Muscle of back (tissue), 13 donors: ENCODE measurements around the gene TTC9C. TPM values are rescaled to one million over a fixed set of nuclear protein-coding genes. Genes with fewer than 3 reads are reported as not detected.
"Not testable (repeated sequence)": the region's sequence is repeated elsewhere in the genome, so short reads cannot be mapped to it uniquely, and the experiment has no call there.

Experiments
- DNase-seq, 3 donors: peaks; one replicate each; pipeline versions ENCODE4 v3.0.0 to v3.0.0-alpha.2; 2013
- long read RNA-seq, 9 donors: transcript quantifications; one replicate each; lab custom pipeline, GENCODE V29; 2026
- polyA plus RNA-seq, 10 donors: library from polyadenylated mRNA; unstranded; fragments of 120-200 nt; gene quantifications; one replicate each; pipeline ENCODE4 v1.2.1, GENCODE V29; 2013; ENCODE audit not compliant: insufficient read length in 10 of 10

Gene TTC9C, protein sequence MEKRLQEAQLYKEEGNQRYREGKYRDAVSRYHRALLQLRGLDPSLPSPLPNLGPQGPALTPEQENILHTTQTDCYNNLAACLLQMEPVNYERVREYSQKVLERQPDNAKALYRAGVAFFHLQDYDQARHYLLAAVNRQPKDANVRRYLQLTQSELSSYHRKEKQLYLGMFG
- 10 to 100 TPM; 22.8 to 32.2 (median 30.1) TPM for polyA plus RNA-seq
- long read RNA-seq, donor 1, transcript TTC9C-206 (1 exons, 346 nt): minor isoform, 5 of 11 reads
- long read RNA-seq, donor 1, transcript TTC9C-202 (3 exons, 1,080 nt): major isoform, 6 of 11 reads
- long read RNA-seq, donor 1, partial matches to known transcripts: 0 of 11 reads
- long read RNA-seq, donor 1, other reads (novel, unspliced or antisense): 0 of 11 reads
- long read RNA-seq, donor 2, partial matches to known transcripts: 0 of 5 reads
- long read RNA-seq, donor 2, other reads (novel, unspliced or antisense): 0 of 5 reads
- long read RNA-seq, donor 3: 0 reads
- long read RNA-seq, donor 4, transcript TTC9C-202 (3 exons, 1,080 nt): major isoform, 6 of 10 reads
- long read RNA-seq, donor 4, partial matches to known transcripts: 0 of 10 reads
- long read RNA-seq, donor 4, other reads (novel, unspliced or antisense): 0 of 10 reads
- long read RNA-seq, donor 5, transcript TTC9C-206 (1 exons, 346 nt): major isoform, 11 of 19 reads
- long read RNA-seq, donor 5, partial matches to known transcripts: 0 of 19 reads
- long read RNA-seq, donor 5, other reads (novel, unspliced or antisense): 0 of 19 reads
- long read RNA-seq, donor 6, partial matches to known transcripts: 0 of 7 reads
- long read RNA-seq, donor 6, other reads (novel, unspliced or antisense): 0 of 7 reads
- long read RNA-seq, donor 7, transcript TTC9C-202 (3 exons, 1,080 nt): major isoform, 5 of 7 reads
- long read RNA-seq, donor 7, partial matches to known transcripts: 0 of 7 reads
- long read RNA-seq, donor 7, other reads (novel, unspliced or antisense): 0 of 7 reads
- long read RNA-seq, donor 8, transcript TTC9C-206 (1 exons, 346 nt): minor isoform, 5 of 13 reads
- long read RNA-seq, donor 8, transcript TTC9C-202 (3 exons, 1,080 nt): major isoform, 7 of 13 reads
- long read RNA-seq, donor 8, partial matches to known transcripts: 0 of 13 reads
- long read RNA-seq, donor 8, other reads (novel, unspliced or antisense): 0 of 13 reads
- long read RNA-seq, donor 9, partial matches to known transcripts: 0 of 3 reads
- long read RNA-seq, donor 9, other reads (novel, unspliced or antisense): 0 of 3 reads

DNA sequence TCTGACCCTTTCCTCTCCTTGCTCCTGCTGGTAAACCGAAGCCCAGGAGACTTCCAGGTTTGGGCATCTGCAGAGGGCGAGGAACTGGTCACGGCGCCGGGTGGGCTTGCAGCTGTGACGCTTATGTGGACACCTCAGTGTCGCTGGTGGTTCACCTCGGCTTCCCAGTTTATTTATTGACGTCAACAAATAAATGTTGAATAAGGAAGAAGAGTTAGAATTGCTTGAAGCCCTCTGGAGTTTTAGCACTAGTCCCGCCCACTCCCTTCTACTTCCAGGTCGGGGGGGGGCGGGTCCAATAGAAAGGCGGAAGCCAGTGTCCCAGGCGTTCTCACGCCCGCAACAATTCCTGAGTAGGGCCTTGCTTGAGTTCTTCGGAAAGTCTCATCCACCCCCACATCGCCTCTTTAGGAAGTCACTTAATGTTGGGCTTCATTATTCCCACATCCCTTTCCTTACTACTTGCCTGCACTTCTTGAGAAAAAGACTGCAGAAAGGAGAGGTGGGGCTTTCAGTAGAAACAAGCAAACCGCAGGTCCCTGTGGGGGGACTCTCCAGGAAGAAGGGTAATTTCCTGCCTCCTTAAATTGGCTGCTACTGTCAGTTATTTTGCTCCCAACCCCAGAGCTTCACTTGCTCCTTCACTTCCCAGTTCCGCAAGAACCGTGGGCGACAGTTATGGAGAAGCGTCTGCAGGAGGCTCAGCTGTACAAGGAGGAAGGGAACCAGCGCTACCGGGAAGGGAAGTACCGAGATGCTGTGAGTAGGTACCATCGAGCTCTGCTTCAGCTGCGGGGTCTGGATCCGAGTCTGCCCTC is at the start of gene TTC9C:
TSS of gene TTC9C (plus strand) at position 316 of the 818 bp plus-strand sequence. CDS start at position 679, 363 bp downstream.
- peak; percentile 90 to 96 (median 91) for DNase-seq

DNA sequence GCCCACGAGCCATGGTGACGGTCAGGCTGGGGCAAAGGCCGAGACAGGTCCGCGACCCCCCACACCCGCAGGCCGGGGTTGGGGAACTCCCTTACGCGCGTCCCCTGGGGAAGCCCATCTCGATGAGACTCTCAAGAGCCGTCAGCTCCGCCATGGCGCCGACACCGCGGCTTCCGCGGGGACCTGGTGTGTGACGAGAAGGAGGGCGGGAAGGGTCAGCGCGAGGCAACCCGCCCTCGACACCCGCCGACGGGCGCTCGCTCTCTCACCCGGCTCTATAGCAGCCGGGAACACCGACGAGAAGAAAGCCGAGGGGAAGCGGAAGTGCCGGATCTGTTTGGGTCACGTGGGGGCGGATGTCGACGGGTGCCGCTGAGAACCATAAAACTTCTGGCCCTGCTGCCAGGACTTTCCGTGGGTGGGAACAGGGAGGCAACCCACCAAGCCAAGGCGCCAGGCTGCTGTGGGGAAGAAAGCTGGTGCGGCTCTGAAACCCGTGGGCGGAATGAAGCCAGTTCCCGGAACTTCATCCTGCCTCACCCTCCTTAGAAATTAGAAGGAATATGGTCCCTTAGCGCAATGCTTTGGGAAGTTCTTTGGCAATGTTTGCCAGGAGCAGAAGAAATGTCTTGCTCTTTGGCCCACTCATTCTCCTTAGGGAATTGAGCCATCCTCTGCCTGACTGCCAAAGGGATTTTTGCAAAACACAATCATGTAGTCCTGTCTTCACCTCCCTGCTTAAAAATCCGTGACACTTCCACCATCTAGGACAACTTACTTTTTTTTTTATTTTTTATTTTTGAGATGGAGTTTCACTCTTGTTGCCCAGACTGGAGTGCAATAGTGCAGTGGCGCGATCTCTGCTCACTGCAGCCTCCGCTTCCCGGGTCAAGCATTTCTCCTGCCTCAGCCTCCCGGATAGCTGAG is 49.3 kb upstream of the TTC9C start, which contains the start of gene UBXN1:
TSS of gene UBXN1 (minus strand) at position 304 of the 927 bp plus-strand sequence. CDS start at position 154, 150 bp downstream.
- peak; percentile 88 to 97 (median 94) for DNase-seq

DNA sequence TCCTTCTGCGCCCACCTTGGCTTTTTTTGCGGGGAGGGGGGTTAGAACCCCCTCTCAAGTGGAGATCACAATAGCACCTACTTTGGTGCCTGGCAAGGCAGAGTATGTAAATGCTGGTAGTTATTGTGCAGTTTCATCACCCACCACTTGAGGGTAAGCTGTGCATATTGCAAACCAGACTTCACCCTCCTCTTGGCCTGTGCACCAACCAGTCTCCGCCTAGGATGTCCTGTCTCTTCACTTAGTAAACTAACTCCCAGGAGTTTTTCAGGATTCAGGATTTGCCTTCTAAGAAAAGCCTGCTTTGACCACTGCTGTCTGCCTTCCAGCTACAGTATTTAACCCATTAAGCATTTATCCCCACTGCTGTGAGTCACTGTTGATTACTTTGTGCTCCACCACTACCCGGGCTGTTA is 47.5 kb upstream of the TTC9C start:
- peak in 2 of 3 donors; percentile 61 to 80 for DNase-seq

DNA sequence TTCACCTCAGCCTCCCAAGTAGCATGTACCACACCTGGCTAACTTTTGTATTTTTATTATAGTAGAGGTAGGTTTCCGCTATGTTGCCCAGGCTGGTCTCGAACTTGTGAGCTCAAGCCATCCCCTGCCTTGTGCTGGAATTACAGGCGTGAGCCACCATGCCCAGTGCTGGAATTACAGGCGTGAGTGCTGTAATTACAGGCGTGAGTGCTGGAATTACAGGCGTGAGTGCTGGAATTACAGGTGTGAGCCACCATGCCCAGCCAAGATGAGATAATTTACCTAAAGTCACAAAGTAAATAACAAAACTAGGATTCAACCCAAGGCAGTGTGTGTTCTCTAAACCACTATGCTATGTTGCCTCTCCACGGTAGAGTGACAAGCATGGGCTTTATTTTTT is 45.8 kb upstream of the TTC9C start:
- DNase-seq: no peak

DNA sequence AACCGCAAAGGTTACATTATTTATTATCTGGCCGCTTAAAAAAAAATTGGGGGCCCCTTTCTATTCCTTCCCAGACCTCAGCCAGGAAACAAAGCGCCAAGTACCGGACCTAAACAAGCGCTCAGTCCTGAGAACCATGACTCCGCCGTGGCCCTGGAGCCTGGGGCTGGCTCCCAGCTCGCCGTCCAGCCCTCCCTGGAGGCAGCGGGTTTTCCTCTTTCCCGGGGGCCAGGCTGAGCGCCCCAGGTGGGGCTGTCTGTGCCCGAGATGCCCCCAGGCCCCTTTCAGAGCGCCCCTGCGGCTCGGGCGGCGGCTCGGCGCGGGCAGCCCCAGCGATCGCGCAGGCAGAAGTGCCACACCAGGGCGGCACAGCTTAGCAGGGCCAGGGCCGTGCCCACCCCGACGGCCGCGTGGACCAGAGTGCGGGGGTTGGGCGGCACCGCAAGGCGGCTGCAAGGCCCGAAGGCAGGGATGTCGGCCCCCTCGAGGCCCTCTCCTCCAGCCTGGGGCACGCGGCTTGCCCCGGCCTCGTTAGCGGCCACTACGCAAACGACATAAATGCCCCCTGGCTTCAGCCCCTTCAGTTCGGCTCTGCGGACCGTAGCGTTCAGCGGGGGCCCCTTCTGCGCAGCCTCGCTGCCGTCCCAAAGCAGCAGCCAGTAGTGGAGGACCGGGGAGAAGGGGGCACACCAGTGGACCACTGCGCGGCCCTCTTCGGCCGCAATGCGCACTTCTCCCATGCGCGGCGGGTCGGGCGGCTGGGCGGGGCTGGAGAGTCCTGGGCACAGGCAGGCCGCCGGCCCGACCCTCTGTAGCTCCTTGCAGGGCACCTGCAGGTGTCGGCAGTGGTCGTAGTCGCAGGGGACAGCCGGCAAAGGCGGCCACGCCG is 40.5 kb upstream of the TTC9C start:
- peak in 1 of 3 donors; percentile 67 for DNase-seq

DNA sequence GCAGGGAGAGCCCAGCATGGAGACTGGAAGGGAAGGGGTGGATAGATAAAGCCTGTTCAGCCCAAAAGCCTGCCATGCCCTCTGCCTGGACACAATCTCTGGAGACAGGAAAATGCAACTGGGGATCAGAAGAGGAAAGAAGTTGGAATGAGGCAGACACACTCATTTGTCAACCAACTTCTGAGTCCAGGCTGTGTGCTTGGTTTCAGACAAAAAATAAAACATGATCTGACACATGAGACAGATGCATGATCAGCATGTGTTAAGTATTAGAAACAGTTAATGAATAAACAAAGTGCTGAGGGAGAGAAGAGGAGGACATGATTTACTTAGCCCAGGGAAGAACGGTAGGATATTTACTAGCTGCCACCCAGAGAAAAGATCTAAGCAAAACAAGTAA is 39.8 kb upstream of the TTC9C start:
- DNase-seq: peak in 1 of 3 donors; percentile 60

DNA sequence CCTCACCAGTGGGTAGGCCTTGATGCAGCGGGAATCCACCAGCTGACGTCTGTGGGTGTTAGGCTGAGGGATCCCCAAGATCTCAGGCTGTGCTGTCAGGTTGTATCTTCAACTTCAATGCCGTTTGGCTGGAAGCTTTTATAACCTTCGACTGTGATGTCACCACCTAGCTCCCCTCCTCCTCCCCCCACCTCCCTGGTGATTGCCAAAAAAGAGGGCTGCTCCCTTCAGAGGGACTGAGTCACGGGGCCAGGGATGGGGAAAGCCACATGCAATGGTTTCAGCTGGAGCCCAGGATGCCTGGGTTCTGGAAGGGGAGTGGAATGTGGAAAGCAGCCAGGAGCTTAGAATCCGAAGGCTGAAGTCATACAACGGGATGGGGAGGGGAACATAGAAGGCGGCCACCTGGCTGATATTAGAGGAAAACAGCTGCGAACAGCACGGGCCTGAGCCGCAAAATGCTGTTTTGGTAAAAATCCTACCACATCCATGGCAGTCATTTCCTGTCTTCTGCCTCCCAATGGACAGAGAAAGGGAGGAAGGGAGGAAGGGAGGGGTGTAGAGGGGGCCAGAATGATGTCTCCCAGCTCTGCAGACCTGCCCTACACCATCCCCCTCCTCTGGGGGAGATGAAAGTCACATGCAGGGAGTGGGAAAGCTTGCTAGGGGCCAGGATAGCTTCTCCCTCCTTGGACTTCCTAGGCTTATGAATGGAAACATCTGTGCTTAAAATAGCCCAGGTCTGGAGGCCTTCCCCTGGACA is 38.7 kb upstream of the TTC9C start, which contains the start of gene LRRN4CL:
TSS of gene LRRN4CL (minus strand) at position 110 of the 763 bp plus-strand sequence. CDS start 1,022 bp downstream, outside the sequence.
- DNase-seq: peak; percentile 91 to 96 (median 92)

DNA sequence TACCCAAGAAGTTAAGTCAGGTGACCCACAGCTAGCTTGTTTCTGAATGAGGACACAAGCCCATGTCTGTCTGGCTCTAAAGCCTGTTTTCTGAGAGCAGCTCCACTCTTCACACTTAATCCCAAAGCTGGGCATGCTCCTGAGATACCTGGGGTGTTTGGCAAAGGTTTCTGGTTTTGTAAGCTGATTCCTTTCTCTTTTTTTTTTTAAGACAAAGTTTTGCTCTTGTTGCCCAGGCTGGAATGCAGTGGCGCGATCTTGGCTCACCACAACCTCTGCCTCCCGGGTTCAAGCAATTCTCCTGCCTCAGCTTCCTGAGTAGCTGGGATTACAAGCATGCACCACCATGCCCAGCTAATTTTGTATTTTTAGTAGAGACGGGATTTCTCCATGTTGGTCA is 34.7 kb upstream of the TTC9C start:
- not testable (repeated sequence) for DNase-seq

DNA sequence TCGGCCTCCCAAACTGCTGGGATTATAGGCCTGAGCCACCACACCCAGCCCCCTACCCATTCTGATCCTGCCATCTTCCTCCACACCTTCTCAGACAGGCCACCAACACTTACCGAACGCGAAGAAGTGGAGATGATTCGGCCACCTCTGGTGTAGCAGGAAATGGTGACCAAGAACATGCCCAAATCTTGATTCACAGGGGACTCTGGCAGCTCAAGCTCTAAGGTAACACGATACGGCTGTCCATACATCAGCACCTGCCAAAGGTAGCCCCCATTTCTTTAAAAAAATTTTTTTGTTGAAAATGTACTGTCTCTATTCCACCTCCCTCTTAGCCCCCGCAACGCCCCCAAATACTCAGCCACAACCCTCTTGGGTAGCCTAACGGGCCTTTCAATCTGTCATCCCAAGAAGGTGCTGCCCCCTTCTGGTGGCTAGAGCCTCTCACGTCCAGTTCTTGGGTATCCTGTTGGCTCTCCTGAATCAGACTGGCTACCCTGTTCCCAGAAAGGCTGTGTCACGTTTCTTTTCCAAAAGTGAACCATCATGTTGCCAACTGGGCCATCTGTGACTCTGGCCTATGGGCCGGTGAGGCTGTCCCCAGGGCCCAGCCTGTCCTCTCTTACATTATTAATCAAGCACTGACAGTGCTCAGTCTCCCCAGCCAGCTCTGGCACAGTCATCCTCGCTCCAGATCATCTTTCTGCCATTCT is 33.7 kb upstream of the TTC9C start:
- DNase-seq: peak; percentile 76 to 88 (median 84)

DNA sequence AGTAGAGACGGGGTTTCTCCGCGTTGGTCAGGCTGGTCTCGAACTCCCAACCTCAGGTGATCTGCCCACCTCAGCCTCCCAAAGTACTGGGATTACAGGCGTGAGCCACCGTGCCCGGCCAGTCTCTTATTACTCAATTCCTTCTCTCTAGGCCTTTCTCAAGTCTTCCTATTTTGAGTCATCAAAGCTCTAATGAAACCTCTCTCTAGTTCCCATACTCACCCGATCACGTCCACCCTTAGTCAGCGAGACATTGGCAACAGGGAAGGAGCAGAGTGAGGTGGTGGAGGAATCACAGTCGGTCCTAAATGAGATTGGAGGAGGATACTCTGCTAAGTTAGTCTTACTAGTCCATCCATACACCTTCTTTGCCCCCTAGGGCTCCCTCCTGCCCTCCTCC is 26.0 kb upstream of the TTC9C start:
- no peak for DNase-seq

DNA sequence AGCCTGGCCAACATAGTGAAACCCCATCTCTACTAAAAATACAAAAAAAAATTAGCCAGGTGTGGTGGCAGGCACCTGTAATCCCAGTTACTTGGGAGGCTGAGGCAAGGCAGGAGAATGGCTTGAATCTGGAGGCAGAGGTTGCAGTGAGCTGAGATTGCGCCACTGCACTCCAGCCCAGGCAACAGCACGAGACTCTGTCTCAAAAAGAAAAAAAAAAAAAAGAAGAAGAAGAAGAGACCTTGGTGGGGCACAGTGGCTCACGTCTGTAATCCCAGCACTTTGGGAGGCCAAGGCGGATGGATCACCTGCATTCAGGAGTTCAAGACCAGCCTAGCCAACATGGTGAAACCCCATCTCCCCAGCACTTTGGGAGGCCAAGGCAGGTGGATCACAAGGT is 24.4 kb upstream of the TTC9C start:
- DNase-seq: not testable (repeated sequence)

DNA sequence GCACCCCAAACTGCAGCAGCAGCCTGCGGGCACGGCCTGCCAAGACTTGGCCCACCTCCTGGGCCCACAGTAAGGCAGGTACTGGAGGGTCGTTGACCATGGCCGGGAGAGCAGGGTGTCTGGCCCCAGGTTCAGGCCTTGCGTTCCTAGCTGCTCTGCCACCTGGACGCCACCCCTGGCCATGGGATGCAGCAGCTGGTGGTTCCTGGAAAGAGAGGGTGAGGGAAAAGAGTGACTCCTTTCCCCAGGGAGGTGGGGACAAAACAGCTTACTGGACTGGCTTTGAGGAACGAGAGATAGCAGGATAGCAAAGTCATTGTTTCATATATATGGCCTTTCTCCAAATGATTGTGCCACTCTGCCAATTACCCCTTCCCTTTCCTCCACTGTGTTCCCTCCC is 22.9 kb upstream of the TTC9C start:
- no peak for DNase-seq

DNA sequence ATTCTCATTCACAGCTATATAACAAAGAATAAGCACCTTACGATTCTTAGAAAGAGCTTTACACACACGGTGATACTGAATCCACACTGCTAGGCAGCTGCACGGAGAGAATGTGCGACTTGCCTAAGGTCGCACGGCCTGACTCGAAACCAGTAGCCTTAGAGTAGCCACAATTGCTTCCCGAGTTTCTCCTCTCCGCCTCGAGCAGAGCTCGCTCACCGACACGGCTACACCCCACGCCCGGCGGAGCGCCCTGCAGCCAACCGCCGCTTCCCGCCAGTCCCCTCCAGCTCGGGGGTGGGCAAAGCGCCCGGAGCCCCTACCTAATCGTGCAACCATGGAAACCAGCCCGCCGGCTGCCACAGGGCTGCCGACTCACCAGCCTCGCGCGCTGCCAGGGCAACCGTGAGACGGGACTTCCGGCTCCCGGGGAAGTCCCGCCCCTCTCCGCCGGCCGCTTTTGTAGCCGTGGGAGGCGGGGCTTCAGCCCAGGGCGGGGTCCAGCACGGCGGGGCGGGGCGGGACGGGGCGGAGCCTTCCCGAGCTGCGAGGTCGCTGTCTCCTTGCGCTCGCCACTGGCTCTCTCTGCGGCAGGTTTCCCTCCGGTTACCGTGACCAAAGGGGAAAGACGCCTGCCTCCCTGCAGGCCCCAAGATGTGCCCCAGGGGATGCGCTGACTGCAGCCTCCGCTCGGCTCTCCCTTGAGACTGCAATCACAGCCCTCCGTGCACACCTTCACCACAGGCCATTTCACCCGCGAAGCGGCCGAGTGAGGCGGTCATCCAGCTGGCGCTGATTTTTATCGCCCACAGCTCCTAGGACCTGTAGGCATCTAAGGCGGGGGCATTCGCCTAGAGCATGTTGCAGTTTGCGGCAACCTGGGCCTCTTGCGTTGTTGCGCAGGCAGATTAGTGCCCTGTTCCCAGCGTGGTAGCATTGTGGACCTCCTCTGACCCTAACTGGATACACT is 22.1 kb upstream of the TTC9C start:
- DNase-seq: peak; percentile 91 to 96 (median 93)

DNA sequence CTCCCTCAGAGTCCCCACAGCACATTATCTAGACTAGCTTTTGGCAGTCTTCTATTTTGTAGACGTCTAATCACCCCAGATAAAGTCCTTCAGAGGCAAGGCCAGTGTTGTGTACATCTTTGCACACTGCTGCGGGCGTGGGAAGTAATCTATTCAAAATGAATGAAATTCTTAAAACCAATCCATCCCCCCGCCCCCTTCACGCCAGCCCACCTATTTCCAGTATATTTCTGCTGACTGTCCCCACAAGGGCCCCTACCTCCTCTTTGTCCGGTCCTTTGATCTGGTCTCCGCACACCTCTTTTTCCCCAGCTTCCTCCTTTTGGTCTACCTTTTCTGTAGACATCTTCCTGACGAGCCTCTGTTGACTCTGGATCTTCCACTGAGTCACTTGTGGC is 21.4 kb upstream of the TTC9C start:
- DNase-seq: no peak

DNA sequence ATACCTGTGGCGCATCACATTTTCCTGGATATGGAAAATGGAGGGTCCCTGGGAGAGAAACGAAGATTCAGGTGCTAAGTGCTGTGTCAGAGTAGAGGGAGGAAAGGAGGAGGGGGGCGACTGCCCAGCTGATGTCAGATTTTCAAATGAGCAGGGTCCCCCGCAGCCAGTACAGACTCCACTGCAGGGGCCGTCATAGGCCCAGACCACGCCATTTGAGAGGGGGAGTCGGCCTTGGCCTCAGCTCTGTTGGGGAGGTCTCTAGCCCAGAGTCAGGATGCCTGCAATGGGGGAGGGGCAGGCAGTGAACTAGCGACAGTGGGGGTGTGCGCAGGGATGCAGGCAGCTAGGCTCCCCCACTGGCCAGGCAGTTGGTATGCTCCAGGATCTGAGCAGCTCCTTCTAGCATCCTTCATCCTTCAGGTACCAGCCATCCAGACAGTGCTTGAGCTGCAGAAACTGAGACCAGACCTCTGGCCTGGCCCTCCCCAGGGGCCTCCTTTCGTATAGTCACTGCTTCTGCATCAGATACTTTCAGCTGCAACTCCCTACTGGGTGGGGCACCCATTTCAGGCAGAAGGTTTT is 20.9 kb upstream of the TTC9C start, which contains the start of the genes BSCL2 and GNG3:
TSS of gene BSCL2 (minus strand) at position 148 of the 585 bp plus-strand sequence. CDS start 229 bp downstream, outside the sequence.
TSS of gene GNG3 (plus strand) at position 400 of the 585 bp plus-strand sequence. CDS start 620 bp downstream, outside the sequence.
- DNase-seq: peak in 1 of 3 donors; percentile 35
